ENCODE data around the gene C6.
"Not testable (repeated sequence)": the region's sequence is repeated elsewhere in the genome, so short reads cannot be mapped to it uniquely, and the experiment has no call there.

Gene C6

GRCh38 chr5:41195228-41195627, 18.1 kb downstream of the C6 start:
- H3K4me3 ChIP-seq (ENCODE audit: severe bottlenecking): no peak overlapping the region
- no peak for ATAC-seq (ENCODE audit: low read depth)
- no peaks in the 10 kb centered on the region for H3K36me3 ChIP-seq (ENCODE audit: low read depth)
- DNase-seq (ENCODE audit: low spot score): no peak
- no peaks in the 10 kb centered on the region for H3K9me3 ChIP-seq (ENCODE audit: severe bottlenecking)
- TF ChIP-seq, protein P1, sequence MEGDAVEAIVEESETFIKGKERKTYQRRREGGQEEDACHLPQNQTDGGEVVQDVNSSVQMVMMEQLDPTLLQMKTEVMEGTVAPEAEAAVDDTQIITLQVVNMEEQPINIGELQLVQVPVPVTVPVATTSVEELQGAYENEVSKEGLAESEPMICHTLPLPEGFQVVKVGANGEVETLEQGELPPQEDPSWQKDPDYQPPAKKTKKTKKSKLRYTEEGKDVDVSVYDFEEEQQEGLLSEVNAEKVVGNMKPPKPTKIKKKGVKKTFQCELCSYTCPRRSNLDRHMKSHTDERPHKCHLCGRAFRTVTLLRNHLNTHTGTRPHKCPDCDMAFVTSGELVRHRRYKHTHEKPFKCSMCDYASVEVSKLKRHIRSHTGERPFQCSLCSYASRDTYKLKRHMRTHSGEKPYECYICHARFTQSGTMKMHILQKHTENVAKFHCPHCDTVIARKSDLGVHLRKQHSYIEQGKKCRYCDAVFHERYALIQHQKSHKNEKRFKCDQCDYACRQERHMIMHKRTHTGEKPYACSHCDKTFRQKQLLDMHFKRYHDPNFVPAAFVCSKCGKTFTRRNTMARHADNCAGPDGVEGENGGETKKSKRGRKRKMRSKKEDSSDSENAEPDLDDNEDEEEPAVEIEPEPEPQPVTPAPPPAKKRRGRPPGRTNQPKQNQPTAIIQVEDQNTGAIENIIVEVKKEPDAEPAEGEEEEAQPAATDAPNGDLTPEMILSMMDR (IDR thresholded peaks at IDR 0.05; ENCODE audit: poor library complexity, severe bottlenecking): no peak
- no peaks in the 10 kb centered on the region for H3K4me1 ChIP-seq (ENCODE audit: insufficient read depth, poor library complexity, severe bottlenecking)
- H3K27me3 ChIP-seq (ENCODE audit: insufficient read depth, poor library complexity, severe bottlenecking): no peaks in the 10 kb centered on the region
- H3K27ac ChIP-seq (ENCODE audit: poor library complexity, severe bottlenecking): no peak overlapping the region

DNA sequence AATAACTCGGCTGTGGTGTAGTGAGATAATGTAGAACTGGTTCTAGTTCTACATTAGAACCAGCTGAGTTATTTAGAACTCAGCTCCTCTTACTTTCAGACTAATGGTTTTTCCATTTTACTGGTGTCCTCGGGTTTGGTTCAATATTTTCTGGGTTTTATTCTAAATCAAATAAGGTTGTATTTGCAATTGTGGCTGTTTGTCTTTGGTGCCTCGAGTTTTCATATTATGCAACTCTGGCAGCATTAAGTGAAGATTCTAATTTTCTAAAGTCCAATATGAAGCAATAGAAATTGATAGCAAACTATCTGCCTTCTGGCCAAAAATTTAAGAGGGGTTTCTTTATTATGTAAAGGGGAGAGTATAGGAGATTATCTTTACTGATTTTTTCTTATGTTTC, 19.0 kb downstream of the C6 start:
- DNase-seq (ENCODE audit: low spot score): no peak
- no peaks in the 10 kb centered on the region for H3K36me3 ChIP-seq (ENCODE audit: low read depth)
- no peak overlapping the region for H3K4me3 ChIP-seq (ENCODE audit: severe bottlenecking)
- no peaks in the 10 kb centered on the region for H3K9me3 ChIP-seq (ENCODE audit: severe bottlenecking)
- H3K4me1 ChIP-seq (ENCODE audit: insufficient read depth, poor library complexity, severe bottlenecking): no peaks in the 10 kb centered on the region
- no peaks in the 10 kb centered on the region for H3K27me3 ChIP-seq (ENCODE audit: insufficient read depth, poor library complexity, severe bottlenecking)
- ATAC-seq (ENCODE audit: low read depth): no peak
- no peak overlapping the region for H3K27ac ChIP-seq (ENCODE audit: poor library complexity, severe bottlenecking)
- TF ChIP-seq, protein P1 (IDR thresholded peaks at IDR 0.05; ENCODE audit: poor library complexity, severe bottlenecking): no peak

DNA sequence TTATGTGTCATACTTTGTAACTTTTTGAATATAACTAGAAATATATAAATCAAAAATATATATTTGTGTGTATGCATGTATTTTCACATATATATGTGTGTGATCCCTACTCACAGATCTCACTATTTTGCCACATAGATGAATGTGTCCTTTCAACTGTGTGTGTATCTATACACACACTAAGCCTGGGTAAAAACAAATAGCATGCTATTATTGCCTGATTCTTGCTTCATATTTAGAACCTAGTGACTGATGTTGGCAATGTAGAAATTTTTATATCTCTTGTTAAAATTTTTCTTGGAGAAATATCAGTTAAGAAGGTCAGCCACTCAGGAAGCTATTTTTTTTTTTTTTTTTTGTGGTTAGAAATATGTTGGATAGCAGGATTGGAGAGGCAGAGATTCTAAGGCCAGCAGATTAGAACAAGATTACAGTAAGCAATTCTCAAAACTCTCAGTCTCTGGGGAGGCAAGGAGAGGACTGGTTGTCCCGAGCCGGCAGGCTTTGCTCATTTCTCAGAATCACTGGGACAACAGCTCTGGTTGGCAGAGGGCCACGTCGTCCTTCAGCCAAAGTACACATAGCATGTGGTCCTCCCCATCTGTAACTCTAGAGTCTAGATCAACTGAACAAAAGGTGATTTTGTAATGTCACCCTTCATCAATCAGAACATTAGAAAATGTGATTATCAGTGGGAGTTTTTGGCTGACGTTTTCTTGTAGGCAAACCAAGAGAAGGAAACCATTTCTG, 19.7 kb downstream of the C6 start:
- no peak for ATAC-seq (ENCODE audit: low read depth)
- H3K4me3 ChIP-seq (ENCODE audit: severe bottlenecking): no peak overlapping the region
- no peaks in the 10 kb centered on the region for H3K4me1 ChIP-seq (ENCODE audit: insufficient read depth, poor library complexity, severe bottlenecking)
- TF ChIP-seq, protein P1 (IDR thresholded peaks at IDR 0.05; ENCODE audit: poor library complexity, severe bottlenecking): no peak
- H3K27me3 ChIP-seq (ENCODE audit: insufficient read depth, poor library complexity, severe bottlenecking): no peaks in the 10 kb centered on the region
- no peaks in the 10 kb centered on the region for H3K9me3 ChIP-seq (ENCODE audit: severe bottlenecking)
- H3K36me3 ChIP-seq (ENCODE audit: low read depth): no peaks in the 10 kb centered on the region
- no peak overlapping the region for H3K27ac ChIP-seq (ENCODE audit: poor library complexity, severe bottlenecking)
- no peak for DNase-seq (ENCODE audit: low spot score)

DNA sequence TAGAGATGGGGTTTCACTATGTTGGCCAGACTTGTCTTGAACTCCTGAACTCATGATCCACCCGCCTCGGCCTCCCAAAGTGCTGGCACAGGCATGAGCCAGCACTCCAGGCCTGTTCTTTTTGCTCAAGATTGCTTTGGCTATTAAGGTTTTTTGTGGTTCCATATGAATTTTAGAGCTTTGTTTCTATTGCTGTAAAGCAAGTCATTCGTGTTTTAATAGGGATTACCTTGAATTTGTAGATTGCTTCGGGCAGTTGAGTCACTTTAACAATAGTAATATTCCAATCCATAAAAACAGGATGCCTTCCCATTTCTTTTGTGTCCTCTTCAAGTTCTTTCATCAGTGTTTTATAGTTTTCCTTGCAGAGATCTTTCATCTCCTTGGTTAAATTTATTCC, 22.1 kb downstream of the C6 start:
- ATAC-seq (ENCODE audit: low read depth): peak; percentile 64
- TF ChIP-seq, protein P1 (IDR thresholded peaks at IDR 0.05; ENCODE audit: poor library complexity, severe bottlenecking): no peak
- no peak overlapping the region for H3K4me3 ChIP-seq (ENCODE audit: severe bottlenecking)
- no peaks in the 10 kb centered on the region for H3K9me3 ChIP-seq (ENCODE audit: severe bottlenecking)
- H3K36me3 ChIP-seq (ENCODE audit: low read depth): no peaks in the 10 kb centered on the region
- no peaks in the 10 kb centered on the region for H3K4me1 ChIP-seq (ENCODE audit: insufficient read depth, poor library complexity, severe bottlenecking)
- no peaks in the 10 kb centered on the region for H3K27me3 ChIP-seq (ENCODE audit: insufficient read depth, poor library complexity, severe bottlenecking)
- DNase-seq (ENCODE audit: low spot score): no peak
- H3K27ac ChIP-seq (ENCODE audit: poor library complexity, severe bottlenecking): no peak overlapping the region

DNA sequence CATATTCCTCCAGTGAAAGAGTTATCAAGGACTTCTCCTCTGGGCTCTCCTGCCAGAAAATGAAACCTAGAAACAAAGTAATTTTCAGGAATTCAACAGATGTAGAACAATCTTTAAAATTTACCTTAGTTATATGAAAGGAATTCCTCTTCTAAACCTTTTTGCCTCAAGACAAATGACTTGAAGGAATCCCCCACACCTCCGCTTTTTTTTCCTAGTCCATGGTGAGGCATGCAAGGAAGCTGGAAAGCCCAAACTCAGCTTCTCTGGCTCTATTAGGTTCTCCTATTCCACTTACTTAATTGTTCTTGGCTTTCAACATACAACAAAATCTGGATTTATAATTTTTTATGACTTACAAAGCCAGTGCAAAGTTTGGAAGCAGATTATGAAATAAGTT, 27.2 kb downstream of the C6 start:
- DNase-seq (ENCODE audit: low spot score) (no peak), ATAC-seq (ENCODE audit: low read depth) (no peak)
- TF ChIP-seq, protein P1 (IDR thresholded peaks at IDR 0.05; ENCODE audit: poor library complexity, severe bottlenecking): no peak
- Histone ChIP-seq H3K27ac (ENCODE audit: poor library complexity, severe bottlenecking) (no peak overlapping the region), H3K27me3 (ENCODE audit: insufficient read depth, poor library complexity, severe bottlenecking) (no peaks in the 10 kb centered on the region), H3K4me1 (ENCODE audit: insufficient read depth, poor library complexity, severe bottlenecking) (no peaks in the 10 kb centered on the region), H3K4me3 (ENCODE audit: severe bottlenecking) (no peak overlapping the region), H3K9me3 (ENCODE audit: severe bottlenecking) (no peaks in the 10 kb centered on the region), H3K36me3 (ENCODE audit: low read depth) (no peaks in the 10 kb centered on the region)

DNA sequence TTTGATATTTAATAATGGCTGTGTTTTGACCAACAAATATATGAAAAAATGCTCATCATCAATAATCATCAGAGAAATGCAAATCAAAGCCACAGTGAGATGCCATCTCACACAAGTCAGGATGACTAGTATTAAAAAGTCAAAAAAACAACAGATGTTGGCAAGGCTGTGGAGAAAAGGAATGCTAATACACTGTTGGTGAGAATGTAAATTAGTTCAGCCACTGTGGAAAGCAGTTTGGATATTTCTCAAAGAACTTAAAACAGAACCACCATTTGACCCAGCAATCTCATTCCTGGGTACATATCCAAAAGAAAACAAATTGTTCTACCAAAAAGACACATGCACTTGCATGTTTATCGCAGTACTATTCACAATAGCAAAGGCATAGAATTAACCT, 30.0 kb downstream of the C6 start:
- H3K36me3 ChIP-seq (ENCODE audit: low read depth); H3K27ac ChIP-seq (ENCODE audit: poor library complexity, severe bottlenecking); H3K4me1 ChIP-seq (ENCODE audit: insufficient read depth, poor library complexity, severe bottlenecking); ATAC-seq (ENCODE audit: low read depth); H3K4me3 ChIP-seq (ENCODE audit: severe bottlenecking); H3K9me3 ChIP-seq (ENCODE audit: severe bottlenecking); H3K27me3 ChIP-seq (ENCODE audit: insufficient read depth, poor library complexity, severe bottlenecking); DNase-seq (ENCODE audit: low spot score): not testable (repeated sequence)
